Gastroesophageal sphincter (tissue), 3 donors: ENCODE data around the gene ITIH5.
"Not testable (repeated sequence)": the region's sequence is repeated elsewhere in the genome, so short reads cannot be mapped to it uniquely, and the experiment has no call there.

Experiments used
- CTCF ChIP-seq, 4 experiments: fragments of 200-600 bp in 2 of 4; fragments of 450-650 bp in 2 of 4; sonication (generic) in 1 of 4; IDR thresholded peaks; one replicate each; pipeline ENCODE4 v1.5.1; 2017 to 2019; ENCODE audit warnings: antibody characterized with exemption in 4 of 4, mild to moderate bottlenecking in 2 of 4, moderate library complexity in 2 of 4
- POLR2A ChIP-seq, 2 donors: fragments of 450-650 bp; IDR thresholded peaks; one replicate each; pipeline ENCODE4 v1.6.1; 2017; ENCODE audit warnings: antibody characterized with exemption in 2 of 2, mild to moderate bottlenecking in 2 of 2, moderate library complexity in 1 of 2

GRCh38 chr10:7711075-7711474 is 44.3 kb upstream of the ITIH5 start:
- TF ChIP-seq CTCF, POLR2A (IDR thresholded peaks at IDR 0.05): not testable (repeated sequence)
